GM11168 (cell line): ENCODE data around the gene GNG7.
"Not testable (repeated sequence)": the region's sequence is repeated elsewhere in the genome, so short reads cannot be mapped to it uniquely, and the experiment has no call there.

Source experiments
- in situ Hi-C: fragments of 300-500 bp; cut with MboI; formaldehyde crosslinking; loops from one replicate; pipeline ENCODE4 v1.12.0; 2022; ENCODE audit warnings: low sequenced_read_pairs; ENCODE audit not compliant: unreplicated experiment

Gene GNG7

DNA sequence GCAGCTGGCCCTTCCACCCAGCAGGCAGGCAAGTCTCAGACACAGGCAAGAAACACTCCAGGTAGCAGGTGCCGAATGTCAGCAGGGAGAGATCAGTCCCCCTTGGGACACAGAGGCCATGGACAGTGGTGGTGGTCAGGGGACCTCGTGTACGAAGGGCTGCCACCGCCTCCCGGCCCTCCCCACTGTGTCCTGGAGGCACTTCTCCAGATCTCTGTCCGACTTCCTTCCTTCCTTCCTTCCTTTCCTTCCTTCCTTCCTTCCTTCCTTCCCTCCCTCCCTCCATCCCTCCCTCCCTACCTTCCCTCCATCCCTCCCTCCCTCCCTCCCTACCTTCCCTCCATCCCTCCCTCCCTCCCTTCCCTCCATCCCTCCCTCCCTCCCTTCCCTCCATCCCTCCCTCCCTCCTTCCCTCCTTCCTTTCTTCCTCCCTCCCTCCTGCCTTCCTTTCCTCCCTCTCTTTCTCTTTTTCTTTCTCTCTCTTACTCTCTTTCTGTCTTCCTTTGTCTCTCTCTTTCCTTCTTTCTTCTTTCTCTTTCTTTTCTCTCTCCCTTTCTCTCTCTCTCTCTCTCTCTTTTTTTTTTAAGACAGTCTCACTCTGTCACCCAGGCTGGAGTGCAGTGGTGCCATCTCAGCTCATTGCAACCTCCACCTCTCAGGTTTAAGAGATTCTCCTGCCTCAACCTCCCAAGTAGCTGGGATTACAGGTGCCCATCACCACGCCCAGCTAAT, 51.3 kb downstream of the GNG7 start:
- in situ Hi-C loops = loop anchor here (5.0 kb wide), 1 partner anchor 96 kb away; no protein-coding TSS in a partner anchor

DNA sequence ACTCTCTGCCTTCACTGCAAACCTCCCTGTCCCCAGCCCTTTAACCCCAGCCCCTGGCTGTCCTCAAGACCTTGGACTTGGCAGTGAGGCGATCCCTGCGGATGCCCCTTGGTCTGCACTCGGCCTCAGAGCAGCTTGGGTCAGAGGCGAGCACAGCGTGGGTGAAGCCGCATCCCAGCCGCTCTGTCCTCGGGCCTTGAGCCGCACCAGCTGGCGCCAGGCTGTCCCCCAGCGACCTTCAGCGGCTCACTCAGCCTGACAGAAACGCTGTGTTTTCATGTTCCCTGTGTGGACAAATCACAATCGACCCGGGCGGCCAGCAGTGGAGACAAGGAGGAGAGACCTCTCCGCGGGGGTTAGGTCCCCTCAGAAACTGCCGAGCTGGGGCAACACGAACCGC, 52.0 kb downstream of the GNG7 start:
- in situ Hi-C loops = loop anchor here (5.0 kb wide), 1 partner anchor 97 kb away; no protein-coding TSS in a partner anchor

DNA sequence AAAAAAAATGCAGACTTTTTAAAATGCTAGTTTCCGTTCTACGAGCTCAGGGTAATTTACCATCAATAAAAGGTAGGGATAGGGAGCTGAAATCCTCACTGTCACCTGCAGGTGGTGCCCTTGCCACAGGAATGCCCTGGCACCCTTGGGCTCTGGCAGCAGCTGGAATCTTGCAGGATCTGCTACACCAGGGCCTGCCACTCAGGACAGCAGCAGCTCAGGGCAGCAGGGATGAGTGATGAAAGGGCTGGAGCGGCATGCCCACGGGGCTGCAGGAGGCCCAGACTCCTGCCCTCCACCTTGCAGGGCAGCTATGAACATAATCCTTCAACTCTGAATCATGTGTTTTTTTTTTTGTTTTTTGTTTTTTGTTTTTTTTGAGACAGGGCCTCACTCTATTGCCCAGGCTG, 54.0 kb downstream of the GNG7 start:
- in situ Hi-C loops = no loop called here

DNA sequence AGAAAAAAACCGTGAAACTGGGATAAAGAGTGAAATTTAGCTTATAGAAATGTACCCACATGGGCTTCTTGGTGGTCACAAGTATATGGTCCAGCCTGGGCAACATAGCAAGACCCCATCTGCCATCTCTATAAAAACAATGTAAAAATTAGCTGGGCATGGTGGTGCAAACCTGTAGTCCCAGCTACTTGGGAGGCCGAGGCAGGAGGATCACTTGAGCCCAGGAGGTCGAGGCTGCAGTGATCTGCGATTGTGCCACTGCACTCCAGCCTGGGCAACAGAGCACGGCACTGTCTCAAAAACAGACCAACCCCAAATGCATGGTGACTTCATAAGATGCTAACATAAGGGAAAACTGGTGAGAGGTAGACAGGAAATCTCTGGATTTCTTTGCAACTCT, 54.4 kb downstream of the GNG7 start:
- in situ Hi-C loops = no loop called here

DNA sequence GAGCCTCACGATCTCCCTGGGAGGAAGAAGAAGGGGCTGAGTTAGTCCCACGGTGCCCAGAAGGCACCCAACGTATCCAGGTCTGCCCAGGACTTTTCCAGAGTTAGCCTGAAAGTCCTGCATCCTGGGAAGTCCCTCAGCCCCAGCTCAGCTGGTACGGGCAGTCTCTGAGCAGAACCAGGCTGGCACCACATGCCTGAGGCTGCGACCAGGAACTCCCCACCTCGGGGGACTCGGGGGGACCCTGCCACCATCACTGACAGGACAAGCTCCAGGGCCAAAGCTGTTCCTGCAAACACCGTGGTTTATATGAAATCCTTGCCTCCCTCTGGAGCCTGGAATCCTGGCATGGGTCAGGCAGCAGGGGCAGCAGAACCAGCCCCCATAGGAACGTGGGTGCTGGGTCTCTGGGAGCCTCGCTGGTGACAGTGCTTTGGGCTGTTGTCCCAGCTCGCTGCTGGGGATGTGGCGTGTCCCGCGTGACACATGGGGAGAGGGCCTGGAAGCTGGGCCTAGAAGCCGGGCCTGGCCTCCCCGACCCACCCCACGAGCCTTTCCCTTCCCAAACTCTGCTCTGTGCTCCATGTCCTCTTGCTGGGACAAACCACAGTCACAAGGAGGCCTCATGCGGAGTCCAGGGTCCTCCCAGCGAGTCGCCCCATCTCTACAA, 55.5 kb downstream of the GNG7 start:
- in situ Hi-C loops = no loop called here

- in situ Hi-C loops = no loop called here
Measured at GRCh38 chr19:2645826-2646225, 56.7 kb downstream of the GNG7 start.

DNA sequence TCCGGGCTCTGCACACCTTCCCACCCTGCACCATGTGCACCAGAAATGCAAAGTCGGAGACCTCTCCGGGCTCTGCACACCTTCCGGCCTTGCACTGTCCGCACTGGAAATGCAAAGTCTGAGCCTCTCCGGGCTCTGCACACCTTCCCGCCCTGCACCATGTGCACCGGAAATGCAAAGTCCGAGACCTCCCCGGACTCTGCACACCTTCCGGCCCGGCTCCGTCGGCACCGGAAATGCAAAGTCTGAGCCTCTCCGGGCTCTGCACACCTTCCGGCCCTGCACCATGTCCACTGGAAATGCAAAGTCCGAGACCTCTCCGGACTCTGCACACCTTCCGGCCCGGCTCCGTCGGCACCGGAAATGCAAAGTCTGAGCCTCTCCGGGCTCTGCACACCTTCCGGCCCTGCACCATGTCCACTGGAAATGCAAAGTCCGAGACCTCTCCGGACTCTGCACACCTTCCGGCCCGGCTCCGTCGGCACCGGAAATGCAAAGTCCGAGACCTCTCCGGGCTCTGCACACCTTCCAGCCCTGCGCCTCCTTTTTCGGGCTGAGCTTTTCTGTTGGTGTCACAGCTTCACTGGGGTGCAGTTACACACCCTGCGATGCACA, 59.3 kb downstream of the GNG7 start:
- in situ Hi-C loops = not testable (repeated sequence)

DNA sequence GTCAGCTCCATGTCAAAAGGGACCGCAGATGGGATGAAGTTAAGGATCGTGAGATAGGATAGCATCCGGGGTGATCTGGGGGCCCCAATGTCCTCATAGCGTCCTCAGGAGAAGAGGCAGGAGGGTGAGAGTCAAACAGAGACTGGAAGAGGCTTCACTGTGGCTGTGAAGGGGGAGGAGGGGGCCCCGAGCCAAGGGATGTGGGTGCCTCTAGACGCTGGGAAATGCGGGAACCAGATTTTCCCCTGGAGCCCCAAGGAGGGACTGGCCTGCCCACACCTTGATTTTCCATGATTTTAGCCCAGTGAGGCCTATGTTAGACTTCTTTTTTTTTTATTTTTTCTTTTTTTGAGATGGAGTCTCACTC, 61.2 kb downstream of the GNG7 start:
- in situ Hi-C loops = no loop called here

DNA sequence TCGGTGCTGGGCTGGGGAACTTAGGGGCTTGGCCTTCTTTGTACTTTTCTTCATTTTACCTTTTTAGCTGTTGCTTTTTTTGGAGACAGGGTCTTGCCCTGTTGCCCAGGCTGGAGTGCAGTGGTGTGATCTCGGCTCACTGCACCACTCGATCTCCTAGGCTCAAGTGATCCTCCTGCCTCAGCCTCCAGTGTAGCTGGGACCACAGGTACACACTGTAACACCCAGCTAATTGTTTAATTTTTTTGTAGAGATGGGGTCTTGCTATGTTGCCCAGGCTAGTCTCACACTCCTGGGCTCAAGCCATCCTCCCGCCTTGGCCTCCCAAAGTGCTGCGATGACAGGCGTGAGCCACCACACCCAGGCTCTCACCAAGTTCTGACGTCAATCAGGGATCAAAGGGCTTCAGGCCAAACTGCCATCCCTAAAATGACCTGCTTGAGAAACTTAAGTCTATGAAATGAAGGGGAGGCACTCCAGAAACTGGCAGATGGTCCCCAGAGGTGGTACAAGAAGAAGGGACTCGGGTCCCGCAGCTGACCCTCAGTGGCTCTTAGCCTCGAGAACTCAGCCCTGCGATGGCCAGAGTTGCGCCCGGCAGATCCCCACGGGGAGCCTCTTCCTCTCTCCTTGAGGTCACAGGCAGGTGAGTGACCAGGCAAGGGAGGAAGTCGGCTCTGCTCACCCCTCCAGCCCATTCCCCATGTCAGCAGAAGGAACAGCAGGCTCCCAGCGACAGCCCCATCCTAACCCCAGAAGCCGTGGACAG, 61.7 kb downstream of the GNG7 start:
- in situ Hi-C loops = no loop called here

DNA sequence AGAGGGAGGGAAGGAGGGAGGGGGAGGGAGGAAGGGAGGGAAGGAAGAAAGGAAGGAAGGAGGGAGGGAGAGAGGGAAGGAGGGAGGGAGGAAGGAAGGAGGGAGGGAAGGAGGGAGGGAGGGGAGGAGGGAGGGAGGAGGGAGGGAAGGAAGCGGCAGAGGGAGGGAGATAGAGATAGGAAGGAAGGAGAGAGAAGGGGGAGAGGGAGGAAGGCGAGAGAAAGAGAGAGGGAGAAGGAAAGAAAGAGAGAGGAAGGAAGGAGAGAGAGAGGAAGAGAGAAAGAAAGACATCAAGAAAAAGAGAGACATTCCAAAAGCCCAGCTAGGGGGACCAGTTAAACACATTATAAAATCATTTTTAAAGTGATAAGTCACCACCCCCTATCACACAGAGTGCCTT, 62.5 kb downstream of the GNG7 start:
- in situ Hi-C loops = no loop called here

DNA sequence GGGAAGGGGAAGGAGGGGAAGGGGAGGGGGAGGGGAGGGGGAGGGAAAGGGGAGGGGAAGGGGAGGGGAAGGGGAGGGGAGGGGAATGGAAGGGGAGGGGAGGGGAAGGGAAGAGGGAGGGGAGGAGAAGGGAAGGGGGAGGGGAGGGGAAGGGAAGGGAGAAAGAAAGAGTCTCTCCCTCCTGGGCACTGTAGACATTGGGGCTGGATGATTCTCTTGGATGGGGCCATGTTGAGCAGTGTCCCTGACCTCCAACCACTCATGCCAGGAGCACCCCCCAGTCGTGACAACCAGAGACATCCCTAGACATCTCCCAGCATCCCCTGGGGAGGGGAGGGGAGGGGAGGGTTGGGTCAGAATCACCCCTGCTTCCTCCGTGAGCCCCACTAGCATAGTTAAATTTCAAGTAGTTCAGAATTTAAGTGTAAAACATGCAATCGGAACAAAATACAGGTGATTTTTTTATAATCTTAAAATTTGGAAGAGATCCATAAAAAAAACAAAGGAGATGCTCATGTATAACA, 64.0 kb downstream of the GNG7 start:
- in situ Hi-C loops = no loop called here

DNA sequence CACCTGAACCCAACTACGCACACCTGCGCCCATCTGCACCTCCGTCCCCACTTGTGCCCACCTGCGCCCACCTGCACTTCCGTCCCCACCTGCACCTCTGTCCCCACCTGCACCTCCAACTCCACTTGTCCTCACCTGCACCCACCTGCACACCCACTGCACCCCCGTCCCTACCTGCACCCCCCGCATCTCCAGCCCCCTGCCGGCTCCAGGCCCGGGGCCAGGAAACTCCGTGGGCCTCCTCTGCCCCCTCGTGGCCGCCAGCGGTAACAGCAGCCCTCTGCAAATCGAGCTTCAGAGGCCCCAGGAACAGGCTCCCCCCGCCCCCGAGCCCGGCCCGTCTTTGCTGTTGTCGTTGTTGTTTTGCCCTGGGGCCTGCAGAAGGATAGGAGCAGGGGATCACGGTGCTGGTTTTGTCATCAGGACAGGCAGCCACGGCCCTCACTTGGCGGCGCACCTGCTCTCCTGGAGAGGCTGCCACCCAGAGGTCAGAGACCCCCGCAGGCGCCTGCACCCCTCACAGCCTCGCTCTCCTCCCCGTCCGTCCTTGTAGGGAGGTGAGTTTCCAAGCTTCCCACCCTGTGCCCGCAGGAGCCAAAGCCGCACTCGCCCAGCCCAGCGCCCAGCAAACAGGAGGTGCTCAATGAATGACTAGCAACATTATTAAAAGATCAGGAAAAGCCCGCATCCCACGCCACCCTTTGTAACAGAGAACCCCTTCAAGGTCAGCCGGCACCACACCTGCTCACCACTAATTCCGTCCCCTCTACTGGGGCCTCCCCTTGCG, 65.4 kb downstream of the GNG7 start:
- in situ Hi-C loops = no loop called here

DNA sequence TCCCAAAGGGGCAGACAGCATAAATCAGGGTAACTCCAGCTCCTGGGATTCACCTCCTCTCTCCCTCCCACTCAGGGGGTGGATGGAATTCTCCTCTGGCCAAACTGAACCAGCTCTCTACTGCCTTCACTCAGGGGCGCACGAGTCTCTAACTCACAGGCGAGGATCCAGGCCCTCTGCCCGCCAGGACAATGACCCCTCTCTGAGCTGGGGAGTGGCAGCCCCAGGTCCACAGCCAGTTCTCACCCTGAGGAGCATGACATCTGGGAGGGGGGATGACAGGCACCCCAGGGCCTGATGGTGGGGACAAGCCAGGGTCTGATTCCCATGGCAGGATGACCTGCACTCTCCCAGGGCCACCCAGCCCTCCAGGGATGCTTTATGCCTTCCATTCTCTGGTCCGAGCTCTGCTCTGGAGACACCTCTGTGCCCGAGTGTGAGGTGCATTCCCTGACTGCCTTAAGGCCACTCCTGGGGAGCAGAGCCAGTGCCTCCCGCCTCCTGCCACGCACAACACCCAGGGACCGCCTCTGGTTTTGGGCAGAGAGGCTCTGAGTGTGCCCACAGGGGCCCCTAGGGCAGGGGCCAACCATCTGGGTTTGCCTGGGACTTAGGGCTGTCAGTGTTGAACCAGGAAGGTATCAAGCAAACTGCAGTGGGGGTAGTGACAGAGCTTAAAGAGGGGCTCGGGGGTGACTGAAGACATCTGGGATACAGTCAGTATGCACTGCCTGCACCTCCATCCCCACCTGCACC, 66.2 kb downstream of the GNG7 start:
- in situ Hi-C loops = no loop called here

- in situ Hi-C loops = no loop called here
Measured at GRCh38 chr19:2634960-2635359, 67.5 kb downstream of the GNG7 start.

GRCh38 chr19:2634228-2634951, 68.1 kb downstream of the GNG7 start:
- in situ Hi-C loops = no loop called here

- in situ Hi-C loops = no loop called here
Measured at GRCh38 chr19:2633693-2634075, 68.8 kb downstream of the GNG7 start.

GRCh38 chr19:2631213-2631821, 71.2 kb downstream of the GNG7 start:
- in situ Hi-C loops = no loop called here

DNA sequence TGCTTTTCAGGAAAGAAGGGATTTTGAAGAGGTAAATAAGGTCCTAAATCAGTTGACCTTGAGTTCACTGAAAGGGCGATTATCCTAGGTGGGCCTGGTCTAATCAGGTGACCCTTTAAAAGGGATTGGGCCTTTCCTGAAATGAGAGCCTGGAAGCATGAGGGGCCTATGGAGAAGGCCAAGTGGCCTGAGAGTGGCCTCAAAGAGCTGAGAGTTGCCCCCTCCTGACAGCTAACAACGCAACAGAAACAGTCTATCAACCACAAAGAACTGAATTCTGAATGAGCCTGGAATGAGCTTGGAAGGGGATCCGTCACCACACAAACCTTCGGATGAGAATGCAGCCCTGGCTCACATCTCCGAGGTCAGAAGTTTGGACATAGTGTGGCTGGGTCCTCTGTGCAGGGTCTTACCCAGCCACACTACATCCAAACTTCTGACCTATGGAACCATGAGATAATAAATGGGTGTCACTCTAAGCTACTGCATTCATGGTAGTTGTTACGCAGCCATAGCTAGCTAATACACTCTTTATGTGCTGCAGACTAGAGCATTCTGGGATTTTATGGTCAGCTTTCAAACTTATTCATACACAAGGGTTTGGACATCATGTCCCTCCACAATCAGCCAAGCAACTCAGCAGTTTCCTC, 72.0 kb downstream of the GNG7 start:
- in situ Hi-C loops = no loop called here
